ENCODE measurements around the gene PIF1. TPM values are rescaled to one million over a fixed set of nuclear protein-coding genes. Genes with fewer than 3 reads are reported as not detected.

The PIF1 gene
- total RNA-seq, 2 experiments from 2014 or later, result 82.9 to 126 TPM

DNA sequence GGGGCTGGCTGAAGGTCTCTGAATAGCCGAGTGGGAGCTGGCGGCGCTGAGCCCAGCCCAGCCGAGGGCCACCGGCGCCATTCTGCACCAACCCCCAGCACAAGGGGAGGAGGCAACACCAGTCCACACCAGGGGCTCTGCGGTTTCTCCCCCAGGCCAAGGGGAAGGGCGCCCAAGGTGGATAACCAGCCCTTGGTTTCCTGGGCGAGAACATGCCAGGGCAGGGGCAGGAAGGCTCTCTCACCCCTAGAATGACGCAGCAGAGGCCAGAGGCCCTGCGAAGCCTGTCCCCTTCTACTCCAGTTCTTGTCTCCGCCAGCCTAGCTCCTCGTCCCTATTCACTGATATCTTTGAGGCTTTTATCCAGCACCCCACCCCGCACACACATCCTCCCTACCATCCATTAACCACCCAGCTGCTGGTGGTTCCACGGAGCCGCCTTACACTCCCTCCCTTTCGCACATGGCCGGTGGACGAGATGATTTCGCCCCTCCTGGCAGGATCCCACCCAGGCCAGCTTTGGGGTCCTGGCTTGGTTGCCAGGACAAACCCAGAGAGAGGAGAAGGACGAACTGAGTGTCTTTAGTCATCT lies 51.3 kb downstream of the PIF1 start:
- H3K4me2 ChIP-seq (ENCODE audit: low read length), result no peak overlapping the region
- no peak for DNase-seq (ENCODE audit: low spot score)
- ChIA-PET CTCF (ENCODE audit: unreplicated experiment) (no interaction called here), POLR2A (no interaction called here)
- H3K36me3 ChIP-seq (ENCODE audit: insufficient read depth, low read length), result no peaks in the 10 kb centered on the region
- no peak overlapping the region for H3K27ac ChIP-seq (ENCODE audit: low read depth, low read length, poor library complexity, severe bottlenecking)
- intact Hi-C loops (cut with micrococcal nuclease; ENCODE audit: unreplicated experiment), result no loop called here
- H2AFZ ChIP-seq (ENCODE audit: low read length), result no peak overlapping the region
- no peaks in the 10 kb centered on the region for H4K20me1 ChIP-seq (ENCODE audit: insufficient read depth, low read length)
- no peak for TF ChIP-seq EZH2phosphoT487 (IDR thresholded peaks at IDR 0.05; ENCODE audit: borderline replicate concordance, low read depth, low read length)
- TF ChIP-seq, protein P1, sequence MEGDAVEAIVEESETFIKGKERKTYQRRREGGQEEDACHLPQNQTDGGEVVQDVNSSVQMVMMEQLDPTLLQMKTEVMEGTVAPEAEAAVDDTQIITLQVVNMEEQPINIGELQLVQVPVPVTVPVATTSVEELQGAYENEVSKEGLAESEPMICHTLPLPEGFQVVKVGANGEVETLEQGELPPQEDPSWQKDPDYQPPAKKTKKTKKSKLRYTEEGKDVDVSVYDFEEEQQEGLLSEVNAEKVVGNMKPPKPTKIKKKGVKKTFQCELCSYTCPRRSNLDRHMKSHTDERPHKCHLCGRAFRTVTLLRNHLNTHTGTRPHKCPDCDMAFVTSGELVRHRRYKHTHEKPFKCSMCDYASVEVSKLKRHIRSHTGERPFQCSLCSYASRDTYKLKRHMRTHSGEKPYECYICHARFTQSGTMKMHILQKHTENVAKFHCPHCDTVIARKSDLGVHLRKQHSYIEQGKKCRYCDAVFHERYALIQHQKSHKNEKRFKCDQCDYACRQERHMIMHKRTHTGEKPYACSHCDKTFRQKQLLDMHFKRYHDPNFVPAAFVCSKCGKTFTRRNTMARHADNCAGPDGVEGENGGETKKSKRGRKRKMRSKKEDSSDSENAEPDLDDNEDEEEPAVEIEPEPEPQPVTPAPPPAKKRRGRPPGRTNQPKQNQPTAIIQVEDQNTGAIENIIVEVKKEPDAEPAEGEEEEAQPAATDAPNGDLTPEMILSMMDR (conservative IDR thresholded peaks at IDR 0.05; ENCODE audit: low read length), result no peak
- no peaks in the 10 kb centered on the region for H3K4me1 ChIP-seq (ENCODE audit: insufficient read depth, low read length, poor library complexity, severe bottlenecking)
- no peak overlapping the region for H3K4me3 ChIP-seq (ENCODE audit: low read depth, low read length, poor library complexity, severe bottlenecking)
- H3K9me3 ChIP-seq (ENCODE audit: low read length), result no peaks in the 10 kb centered on the region
- H3K9me2 ChIP-seq (ENCODE audit: insufficient read depth, low read length), result no peaks in the 10 kb centered on the region
- no TSS peak for BruUV-seq (replicated peaks)
- no peaks in the 10 kb centered on the region for H3K79me2 ChIP-seq (ENCODE audit: insufficient read depth, low read depth, low read length)

DNA sequence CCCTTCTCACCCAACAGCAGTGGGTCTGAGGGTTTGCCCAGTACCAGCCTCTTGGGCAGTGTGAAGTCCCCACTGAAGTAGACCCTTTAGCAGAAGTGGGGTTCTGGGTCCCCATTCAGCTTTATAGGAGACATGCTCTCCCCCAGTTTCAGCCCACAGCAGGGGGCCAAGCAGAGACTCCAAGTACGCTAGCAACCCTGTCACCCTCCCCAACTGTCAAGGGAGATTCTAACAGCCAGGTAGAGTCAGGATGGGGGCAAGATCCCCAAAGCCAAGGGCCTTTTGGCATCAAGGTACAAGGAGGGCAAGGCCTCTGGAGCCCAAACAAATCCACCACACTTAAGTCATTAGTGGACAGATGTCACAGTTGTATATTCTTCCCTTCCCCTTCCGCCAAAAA lies 51.8 kb downstream of the PIF1 start:
- no peaks in the 10 kb centered on the region for H3K4me1 ChIP-seq (ENCODE audit: insufficient read depth, low read length, poor library complexity, severe bottlenecking)
- H3K9me3 ChIP-seq (ENCODE audit: low read length), result no peaks in the 10 kb centered on the region
- H3K27ac ChIP-seq (ENCODE audit: low read depth, low read length, poor library complexity, severe bottlenecking), result no peak overlapping the region
- TF ChIP-seq, protein P1 (conservative IDR thresholded peaks at IDR 0.05; ENCODE audit: low read length), result no peak
- TF ChIP-seq EZH2phosphoT487 (IDR thresholded peaks at IDR 0.05; ENCODE audit: borderline replicate concordance, low read depth, low read length), result no peak
- no peaks in the 10 kb centered on the region for H3K36me3 ChIP-seq (ENCODE audit: insufficient read depth, low read length)
- H3K4me2 ChIP-seq (ENCODE audit: low read length), result no peak overlapping the region
- CTCF ChIA-PET (ENCODE audit: unreplicated experiment), result no interaction called here
- no peak for DNase-seq (ENCODE audit: low spot score)
- POLR2A ChIA-PET, result no interaction called here
- H2AFZ ChIP-seq (ENCODE audit: low read length), result no peak overlapping the region
- no TSS peak for BruUV-seq (replicated peaks)
- no peaks in the 10 kb centered on the region for H3K79me2 ChIP-seq (ENCODE audit: insufficient read depth, low read depth, low read length)
- no peaks in the 10 kb centered on the region for H3K9me2 ChIP-seq (ENCODE audit: insufficient read depth, low read length)
- H3K4me3 ChIP-seq (ENCODE audit: low read depth, low read length, poor library complexity, severe bottlenecking), result no peak overlapping the region
- intact Hi-C loops (cut with micrococcal nuclease; ENCODE audit: unreplicated experiment), result no loop called here
- H4K20me1 ChIP-seq (ENCODE audit: insufficient read depth, low read length), result no peaks in the 10 kb centered on the region

DNA sequence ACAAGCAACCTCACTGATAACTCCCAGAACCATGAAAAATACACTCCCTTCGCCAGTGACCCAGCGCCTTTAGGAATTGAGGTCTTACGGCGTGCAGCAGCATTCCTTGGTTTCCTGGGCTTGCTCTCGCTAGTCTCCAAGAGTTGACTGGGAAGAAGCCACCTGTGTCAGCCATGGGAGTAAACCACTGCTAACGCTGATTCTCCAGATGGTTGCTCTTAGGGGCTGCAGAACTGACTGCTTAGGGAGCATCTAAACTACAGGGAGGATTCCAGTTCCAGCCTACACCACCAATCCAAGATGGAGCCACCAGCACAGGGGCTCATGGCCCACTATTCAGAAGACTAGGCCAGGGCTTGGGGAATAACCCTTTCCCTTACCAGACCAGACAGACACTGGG lies 52.5 kb downstream of the PIF1 start:
- ChIA-PET POLR2A (no interaction called here), CTCF (ENCODE audit: unreplicated experiment) (no interaction called here)
- Histone ChIP-seq H3K9me2 (ENCODE audit: insufficient read depth, low read length) (no peaks in the 10 kb centered on the region), H4K20me1 (ENCODE audit: insufficient read depth, low read length) (no peaks in the 10 kb centered on the region), H3K4me3 (ENCODE audit: low read depth, low read length, poor library complexity, severe bottlenecking) (no peak overlapping the region), H2AFZ (ENCODE audit: low read length) (no peak overlapping the region), H3K36me3 (ENCODE audit: insufficient read depth, low read length) (no peaks in the 10 kb centered on the region), H3K4me2 (ENCODE audit: low read length) (no peak overlapping the region), H3K9me3 (ENCODE audit: low read length) (no peaks in the 10 kb centered on the region), H3K27ac (ENCODE audit: low read depth, low read length, poor library complexity, severe bottlenecking) (no peak overlapping the region), H3K79me2 (ENCODE audit: insufficient read depth, low read depth, low read length) (no peaks in the 10 kb centered on the region), H3K4me1 (ENCODE audit: insufficient read depth, low read length, poor library complexity, severe bottlenecking) (no peaks in the 10 kb centered on the region)
- TF ChIP-seq EZH2phosphoT487 (IDR thresholded peaks at IDR 0.05; ENCODE audit: borderline replicate concordance, low read depth, low read length), result no peak
- TF ChIP-seq, protein P1 (conservative IDR thresholded peaks at IDR 0.05; ENCODE audit: low read length), result no peak
- intact Hi-C loops (cut with micrococcal nuclease; ENCODE audit: unreplicated experiment), result no loop called here
- no peak for DNase-seq (ENCODE audit: low spot score)
- no TSS peak for BruUV-seq (replicated peaks)
